Measurements from ENCODE around the gene KLHL29. TPM values are rescaled to one million over a fixed set of nuclear protein-coding genes. Genes with fewer than 3 reads are reported as not detected.

The KLHL29 gene
- total RNA-seq, 4 donors from 2014 or later, result 7.6 to 15.3 (median 8.4) TPM

DNA sequence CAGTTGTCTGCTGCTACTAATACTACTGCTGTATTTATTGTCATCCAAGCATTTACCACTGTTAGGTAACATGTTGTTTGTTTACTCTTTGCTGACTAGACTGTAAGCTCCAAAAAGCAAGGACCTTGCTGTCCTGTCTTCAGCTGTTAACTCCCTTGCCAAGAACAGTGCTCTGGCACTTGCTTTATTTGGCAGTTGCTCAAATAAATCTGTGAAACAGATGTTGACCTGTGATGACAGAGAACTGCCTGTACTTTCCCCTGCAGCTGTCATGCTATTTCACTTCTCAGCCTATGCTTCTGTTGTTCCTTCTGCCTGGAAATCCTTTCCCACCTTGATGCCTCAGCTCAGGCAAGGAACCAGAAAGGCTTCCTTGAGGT lies 360.7 kb downstream of the KLHL29 start:
- TF ChIP-seq, protein P1, sequence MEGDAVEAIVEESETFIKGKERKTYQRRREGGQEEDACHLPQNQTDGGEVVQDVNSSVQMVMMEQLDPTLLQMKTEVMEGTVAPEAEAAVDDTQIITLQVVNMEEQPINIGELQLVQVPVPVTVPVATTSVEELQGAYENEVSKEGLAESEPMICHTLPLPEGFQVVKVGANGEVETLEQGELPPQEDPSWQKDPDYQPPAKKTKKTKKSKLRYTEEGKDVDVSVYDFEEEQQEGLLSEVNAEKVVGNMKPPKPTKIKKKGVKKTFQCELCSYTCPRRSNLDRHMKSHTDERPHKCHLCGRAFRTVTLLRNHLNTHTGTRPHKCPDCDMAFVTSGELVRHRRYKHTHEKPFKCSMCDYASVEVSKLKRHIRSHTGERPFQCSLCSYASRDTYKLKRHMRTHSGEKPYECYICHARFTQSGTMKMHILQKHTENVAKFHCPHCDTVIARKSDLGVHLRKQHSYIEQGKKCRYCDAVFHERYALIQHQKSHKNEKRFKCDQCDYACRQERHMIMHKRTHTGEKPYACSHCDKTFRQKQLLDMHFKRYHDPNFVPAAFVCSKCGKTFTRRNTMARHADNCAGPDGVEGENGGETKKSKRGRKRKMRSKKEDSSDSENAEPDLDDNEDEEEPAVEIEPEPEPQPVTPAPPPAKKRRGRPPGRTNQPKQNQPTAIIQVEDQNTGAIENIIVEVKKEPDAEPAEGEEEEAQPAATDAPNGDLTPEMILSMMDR (IDR thresholded peaks at IDR 0.05; ENCODE audit: low read depth), result no peak

DNA sequence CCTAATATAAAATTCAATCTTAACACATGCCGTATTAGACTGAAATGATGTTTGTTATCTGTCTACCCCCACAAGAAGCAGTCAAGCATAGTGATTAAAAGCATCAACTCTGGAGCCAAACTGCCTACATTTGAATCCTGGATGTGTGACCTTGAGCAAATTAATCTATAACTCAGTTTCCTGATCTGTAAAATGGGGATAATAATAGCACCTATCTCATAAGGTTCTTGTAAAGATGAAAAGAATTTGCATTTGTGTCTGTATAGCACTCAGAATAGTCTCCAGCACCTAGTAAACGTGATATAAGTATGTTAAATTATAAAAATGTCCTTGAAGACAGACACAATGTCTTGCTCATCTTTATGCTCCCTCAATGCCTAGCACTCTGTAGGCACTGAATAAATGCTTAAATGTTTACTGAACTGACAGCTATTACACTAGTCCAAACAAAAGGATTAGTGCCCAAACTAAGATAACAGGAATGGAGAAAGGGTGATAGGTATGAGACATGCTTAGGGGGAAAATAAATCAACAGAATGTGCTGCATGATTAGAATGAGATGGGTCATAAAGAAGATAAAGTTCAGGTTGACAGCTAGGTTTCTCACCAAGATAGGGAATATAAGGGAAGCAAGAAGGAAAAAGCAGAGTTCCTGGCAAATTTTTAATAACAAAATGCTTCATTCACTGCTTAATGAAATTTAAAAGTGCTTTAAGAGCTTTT lies 361.3 kb downstream of the KLHL29 start:
- TF ChIP-seq, protein P1 (IDR thresholded peaks at IDR 0.05; ENCODE audit: low read depth), result no peak

DNA sequence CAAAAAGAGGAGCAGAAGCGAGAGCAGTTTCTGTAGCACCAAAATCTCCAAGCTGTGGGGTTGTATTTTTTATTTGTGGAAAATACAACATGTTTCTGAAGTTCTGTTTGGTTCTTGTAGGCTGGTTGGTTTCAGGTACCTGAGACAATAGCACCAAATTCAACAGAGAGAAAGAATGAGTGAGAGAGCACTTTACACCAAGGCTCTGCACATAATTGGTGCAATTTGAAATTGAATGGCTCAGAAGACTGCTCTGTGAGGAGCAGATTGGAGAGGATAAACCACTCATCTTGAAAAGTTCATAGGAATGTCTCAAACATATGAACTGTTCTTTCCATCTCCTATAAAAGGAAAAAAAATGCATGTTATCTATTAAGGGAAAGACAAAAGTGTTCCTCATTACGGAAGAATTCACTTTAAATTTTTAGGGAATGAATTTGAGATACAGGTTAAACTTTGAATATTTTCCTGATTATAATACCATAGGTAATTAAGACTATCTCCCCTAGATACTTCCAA lies 366.8 kb downstream of the KLHL29 start:
- TF ChIP-seq, protein P1 (IDR thresholded peaks at IDR 0.05; ENCODE audit: low read depth), result no peak

DNA sequence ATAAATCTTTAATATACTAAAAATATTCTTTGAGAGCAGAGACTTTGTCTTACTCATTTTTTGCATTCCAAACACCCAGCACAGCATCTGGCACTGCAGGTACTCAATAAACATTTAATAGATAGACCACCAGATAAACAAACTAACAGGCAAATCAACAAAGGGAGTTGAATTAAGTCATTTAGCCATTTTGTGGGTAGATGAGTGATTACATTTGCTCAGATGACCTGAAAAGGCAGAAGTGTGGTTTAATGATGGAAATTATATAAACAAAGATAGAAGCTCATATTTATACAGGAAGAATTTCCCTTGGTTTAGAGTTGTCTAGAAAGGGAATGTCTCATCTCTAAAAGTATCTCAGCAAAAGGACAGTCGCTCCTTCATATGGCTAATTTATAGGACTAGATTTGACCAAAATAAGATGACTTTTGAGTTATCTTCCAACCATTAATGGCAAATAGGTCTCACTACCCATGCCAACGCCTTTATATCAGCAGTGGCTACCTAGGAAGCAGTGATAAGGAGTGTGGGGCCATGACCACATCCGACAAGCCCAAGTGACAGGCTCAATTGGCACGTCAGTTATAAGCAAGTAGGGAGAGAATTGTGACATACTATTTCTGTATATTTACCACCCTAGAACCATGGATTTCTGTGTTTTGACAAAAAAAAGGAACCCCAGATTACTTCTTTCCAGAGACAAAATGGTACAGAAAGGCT lies 368.5 kb downstream of the KLHL29 start:
- TF ChIP-seq, protein P1 (IDR thresholded peaks at IDR 0.05; ENCODE audit: low read depth), result no peak

DNA sequence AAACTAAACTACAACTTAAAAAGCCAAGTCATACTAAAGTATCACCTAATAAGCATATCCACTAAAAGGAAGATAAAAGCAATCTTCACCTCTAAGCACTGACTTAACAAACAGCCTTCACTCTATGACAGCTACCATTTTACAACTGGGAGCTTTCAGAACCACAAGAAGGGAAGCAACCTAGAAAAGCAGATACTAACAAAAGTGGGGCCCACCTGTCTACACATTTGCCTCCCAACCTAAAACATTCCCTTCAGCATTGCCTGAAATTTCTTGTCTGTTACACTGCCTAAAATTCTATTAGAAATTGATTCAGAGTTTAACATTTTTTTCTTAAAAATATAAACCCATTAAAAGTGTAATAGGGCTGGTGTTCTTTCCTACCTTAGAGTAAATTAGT lies 370.0 kb downstream of the KLHL29 start:
- TF ChIP-seq, protein P1 (IDR thresholded peaks at IDR 0.05; ENCODE audit: low read depth), result no peak

DNA sequence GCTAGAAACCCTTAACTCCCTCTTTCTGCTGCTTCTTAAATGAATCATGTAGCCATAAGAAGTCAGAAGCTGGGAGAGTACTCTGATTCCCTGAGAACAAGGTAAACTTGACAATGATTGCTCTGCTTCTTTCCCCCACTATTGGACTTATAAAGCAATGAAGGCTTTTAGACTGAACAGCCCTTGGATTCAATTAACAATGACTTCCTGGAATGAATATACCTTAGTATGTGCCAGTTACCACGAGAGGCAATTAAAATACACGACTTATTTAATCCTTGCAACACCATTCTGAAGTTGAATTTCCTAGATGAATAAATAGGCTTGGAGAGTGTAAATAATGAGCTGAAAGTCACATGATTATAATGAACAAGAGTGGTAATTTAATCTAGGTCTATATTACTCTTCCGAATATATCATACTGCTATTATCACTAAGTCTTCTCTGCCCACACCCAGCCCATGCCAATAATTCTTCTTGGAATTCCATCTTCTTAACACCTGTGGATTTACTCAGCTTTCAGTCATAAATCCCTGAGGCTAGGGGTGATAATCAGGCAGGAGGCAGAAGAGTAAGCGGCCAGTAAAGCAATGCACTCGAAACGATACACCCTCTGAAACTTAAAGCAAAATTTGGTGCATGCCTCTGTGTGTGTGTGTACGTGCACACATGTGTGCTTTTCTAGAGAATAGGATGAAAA lies 371.8 kb downstream of the KLHL29 start:
- TF ChIP-seq, protein P1 (IDR thresholded peaks at IDR 0.05; ENCODE audit: low read depth), result no peak
